ENCODE results near the gene ZNF783.

Gene ZNF783

DNA sequence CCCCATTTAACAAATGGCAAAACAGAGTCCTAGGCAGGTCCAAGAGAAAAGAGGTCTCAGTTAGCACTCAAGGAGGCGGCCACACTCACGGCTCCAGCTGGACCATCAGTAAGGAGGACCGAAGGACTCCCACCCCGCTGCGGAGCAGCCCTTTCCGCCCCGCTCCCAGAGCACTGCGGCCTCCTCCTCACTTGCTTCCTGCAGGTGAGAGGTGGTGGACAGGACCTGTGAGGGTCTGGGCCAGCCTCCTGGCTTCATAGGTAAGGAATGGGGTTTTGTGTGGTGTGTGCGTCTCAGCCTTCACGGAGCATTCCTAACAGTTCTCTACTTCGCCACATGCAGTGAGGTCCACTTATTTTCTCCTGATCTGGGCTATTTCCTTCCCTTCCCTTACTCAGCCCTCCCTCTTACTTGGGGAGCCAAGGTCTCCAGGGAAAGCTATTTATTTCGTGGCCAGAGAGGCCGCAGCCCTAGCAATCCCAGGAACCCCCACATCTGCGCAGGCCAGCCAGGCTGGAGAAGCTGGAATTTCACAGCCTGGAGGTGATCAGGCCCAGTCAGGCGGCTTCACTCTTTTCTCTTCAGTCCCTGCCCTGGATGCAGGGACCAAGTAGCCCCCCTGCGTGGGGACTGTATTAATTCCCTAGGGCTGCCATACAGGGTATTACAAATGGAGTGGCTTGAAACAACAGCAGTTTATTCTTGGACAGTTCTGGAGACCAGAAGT lies 45.9 kb downstream of the ZNF783 start:
- DNase-seq (ENCODE audit: low spot score) (no peak), ATAC-seq (ENCODE audit: low read depth) (no peak)
- Histone ChIP-seq H3K36me3 (ENCODE audit: low read depth) (no peaks in the 10 kb centered on the region), H3K27me3 (ENCODE audit: insufficient read depth, poor library complexity, severe bottlenecking) (no peaks in the 10 kb centered on the region), H3K9me3 (ENCODE audit: severe bottlenecking) (no peaks in the 10 kb centered on the region), H3K4me3 (ENCODE audit: severe bottlenecking) (no peak overlapping the region), H3K4me1 (ENCODE audit: insufficient read depth, poor library complexity, severe bottlenecking) (no peaks in the 10 kb centered on the region), H3K27ac (ENCODE audit: poor library complexity, severe bottlenecking) (no peak overlapping the region)
- TF ChIP-seq CTCF (IDR thresholded peaks at IDR 0.05; ENCODE audit: poor library complexity, severe bottlenecking) = no peak

DNA sequence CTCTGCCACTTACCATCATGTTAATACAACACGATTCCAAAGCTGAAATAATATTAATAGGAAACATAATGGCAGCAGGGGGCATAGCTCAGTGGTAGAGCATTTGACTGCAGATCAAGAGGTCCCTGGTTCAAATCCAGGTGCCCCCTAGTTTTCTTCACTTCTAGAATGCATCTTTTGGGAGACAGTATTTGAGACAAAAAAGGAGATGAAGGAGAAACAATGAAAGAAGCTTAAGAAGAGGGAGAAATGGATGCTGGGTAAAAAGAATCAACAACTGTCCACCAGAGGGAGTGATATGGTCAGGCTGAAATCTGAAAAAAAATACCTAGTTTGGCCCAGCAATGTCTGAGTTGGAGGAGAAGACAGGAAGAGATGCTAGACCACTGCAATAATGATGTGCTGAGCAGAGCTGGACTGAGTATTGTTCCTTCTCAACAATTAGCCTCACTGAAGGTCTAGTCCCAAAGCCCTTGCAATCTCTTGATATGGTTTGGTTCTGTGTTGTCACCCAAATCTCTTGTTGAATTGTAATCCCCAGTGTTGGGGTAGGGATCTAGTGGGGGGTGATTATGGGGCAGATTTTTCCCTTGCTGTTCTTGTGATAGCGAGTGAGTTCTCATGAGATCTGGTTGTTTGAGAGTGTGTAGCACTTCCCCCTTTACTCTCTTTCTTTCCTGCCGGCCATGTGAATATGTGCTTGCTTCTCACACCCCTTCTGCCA lies 48.3 kb downstream of the ZNF783 start:
- Histone ChIP-seq H3K27ac (ENCODE audit: poor library complexity, severe bottlenecking) (no peak overlapping the region), H3K27me3 (ENCODE audit: insufficient read depth, poor library complexity, severe bottlenecking) (no peaks in the 10 kb centered on the region), H3K36me3 (ENCODE audit: low read depth) (no peaks in the 10 kb centered on the region), H3K9me3 (ENCODE audit: severe bottlenecking) (no peaks in the 10 kb centered on the region), H3K4me3 (ENCODE audit: severe bottlenecking) (no peak overlapping the region), H3K4me1 (ENCODE audit: insufficient read depth, poor library complexity, severe bottlenecking) (no peaks in the 10 kb centered on the region)
- TF ChIP-seq CTCF (IDR thresholded peaks at IDR 0.05; ENCODE audit: poor library complexity, severe bottlenecking) = peak; percentile 75
- DNase-seq (ENCODE audit: low spot score) (no peak), ATAC-seq (ENCODE audit: low read depth) (peak; percentile 88)

DNA sequence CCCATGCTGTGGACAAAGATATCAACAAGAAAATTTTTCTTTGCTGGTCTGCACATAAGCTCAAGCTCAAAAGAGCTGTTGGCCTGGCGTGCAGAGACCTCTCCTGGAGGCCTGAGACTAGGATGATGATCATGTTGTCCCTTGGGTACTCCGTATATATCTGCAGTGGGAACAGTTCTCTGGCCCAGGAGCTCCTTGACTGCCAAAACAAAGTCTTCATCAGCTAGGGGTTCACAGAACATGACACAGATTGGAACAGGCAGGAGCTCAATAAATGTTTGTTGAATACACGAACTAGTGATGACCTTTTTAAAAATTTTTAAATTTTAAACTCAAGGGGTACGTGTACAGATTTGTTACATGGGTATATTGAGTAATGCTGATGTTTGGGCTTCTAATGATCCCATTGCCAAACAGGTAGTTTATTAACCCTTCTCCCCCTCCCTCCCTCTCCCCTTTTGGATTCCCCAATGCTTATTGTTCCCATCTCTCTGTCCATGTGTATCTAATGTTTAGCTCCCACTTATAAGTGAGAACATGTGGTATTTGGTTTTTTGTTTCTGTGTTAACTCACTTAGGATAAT lies 49.1 kb downstream of the ZNF783 start:
- H3K36me3 ChIP-seq (ENCODE audit: low read depth) = no peaks in the 10 kb centered on the region
- ATAC-seq (ENCODE audit: low read depth) = no peak
- no peak overlapping the region for H3K4me3 ChIP-seq (ENCODE audit: severe bottlenecking)
- no peak for TF ChIP-seq CTCF (IDR thresholded peaks at IDR 0.05; ENCODE audit: poor library complexity, severe bottlenecking)
- no peak for DNase-seq (ENCODE audit: low spot score)
- H3K9me3 ChIP-seq (ENCODE audit: severe bottlenecking) = no peaks in the 10 kb centered on the region
- no peak overlapping the region for H3K27ac ChIP-seq (ENCODE audit: poor library complexity, severe bottlenecking)
- H3K27me3 ChIP-seq (ENCODE audit: insufficient read depth, poor library complexity, severe bottlenecking) = no peaks in the 10 kb centered on the region
- no peaks in the 10 kb centered on the region for H3K4me1 ChIP-seq (ENCODE audit: insufficient read depth, poor library complexity, severe bottlenecking)

DNA sequence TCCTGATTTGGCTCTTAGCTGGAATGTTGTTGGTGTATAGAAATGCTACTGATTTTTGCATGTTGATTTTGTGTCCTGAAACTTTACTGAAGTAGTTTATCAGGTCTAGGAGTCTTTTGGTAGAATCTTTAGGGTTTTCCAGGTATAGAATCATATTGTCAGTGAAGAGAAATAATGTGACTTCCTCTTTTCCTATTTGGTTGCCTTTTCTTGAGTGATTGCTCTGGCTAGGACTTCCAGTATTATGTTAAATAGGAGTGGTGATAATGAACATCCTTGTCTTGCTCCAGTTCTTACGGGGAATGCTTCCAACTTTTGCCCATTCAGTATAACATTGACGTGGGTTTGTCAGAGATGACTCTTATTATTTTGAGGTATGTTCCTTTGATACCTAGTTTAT lies 52.0 kb downstream of the ZNF783 start:
- no peak for ATAC-seq (ENCODE audit: low read depth)
- no peak for DNase-seq (ENCODE audit: low spot score)
- H3K36me3 ChIP-seq (ENCODE audit: low read depth) = no peaks in the 10 kb centered on the region
- H3K27me3 ChIP-seq (ENCODE audit: insufficient read depth, poor library complexity, severe bottlenecking) = no peaks in the 10 kb centered on the region
- no peaks in the 10 kb centered on the region for H3K4me1 ChIP-seq (ENCODE audit: insufficient read depth, poor library complexity, severe bottlenecking)
- no peak overlapping the region for H3K4me3 ChIP-seq (ENCODE audit: severe bottlenecking)
- H3K9me3 ChIP-seq (ENCODE audit: severe bottlenecking) = no peaks in the 10 kb centered on the region
- TF ChIP-seq CTCF (IDR thresholded peaks at IDR 0.05; ENCODE audit: poor library complexity, severe bottlenecking) = no peak
- no peak overlapping the region for H3K27ac ChIP-seq (ENCODE audit: poor library complexity, severe bottlenecking)
